ENCODE measurements around the gene GTF2H4.

- TF ChIP-seq CTCF (IDR thresholded peaks at IDR 0.05; ENCODE audit: insufficient read depth, low read length, poor library complexity, severe bottlenecking) (no peak), EZH2phosphoT487 (conservative IDR thresholded peaks at IDR 0.05; ENCODE audit: low read length) (no peak)
Measured at GRCh38 chr6:30864325-30864724, 43.7 kb upstream of the GTF2H4 start.

All from SU-DHL-6 (cell line).